Activated CD4-positive, alpha-beta memory T cell treated with anti-CD3 and anti-CD28 coated beads, Interleukin-2, amount 10 ng/mL, durations not matched to agents 7 days and 5 days (primary cell): ENCODE results near the gene ADAMTS2. TPM values are rescaled to one million over a fixed set of nuclear protein-coding genes. Genes with fewer than 3 reads are reported as not detected.

Experiments used
- CTCF ChIA-PET: fragments of 350-600 bp; sonication (Branson Sonifier 250); formaldehyde crosslinking; loops from one replicate; lab custom pipeline; 2021; ENCODE audit warnings: antibody characterized with exemption, inconsistent platforms; lab: Charles Lee
- POLR2A ChIA-PET: fragments of 350-600 bp; sonication (Branson Sonifier 250); formaldehyde crosslinking; loops from one replicate; lab custom pipeline; 2021; ENCODE audit warnings: antibody characterized with exemption; lab: Charles Lee
- DNase-seq: peaks from one replicate; pipeline ENCODE4 v3.0.0-alpha.2; 2020
- H3K27ac Mint-ChIP-seq: one replicate; pipeline ENCODE4 v1.8.0; 2021; ENCODE audit warnings: mild to moderate bottlenecking, mixed read lengths
- H3K27me3 Mint-ChIP-seq: one replicate; pipeline ENCODE4 v1.8.0; 2021; ENCODE audit warnings: mixed read lengths
- H3K36me3 Mint-ChIP-seq: one replicate; pipeline ENCODE4 v1.8.0; 2021; ENCODE audit warnings: low read depth, mixed read lengths
- H3K4me1 Mint-ChIP-seq: one replicate; pipeline ENCODE4 v1.8.0; 2021; ENCODE audit warnings: mixed read lengths
- H3K4me3 Mint-ChIP-seq: one replicate; pipeline ENCODE4 v1.8.0; 2021; ENCODE audit warnings: mild to moderate bottlenecking, mixed read lengths
- H3K9me3 Mint-ChIP-seq: one replicate; pipeline ENCODE4 v1.8.0; 2021; ENCODE audit warnings: mixed read lengths
- total RNA-seq, 2 experiments: library from RNA; stranded (reverse); gene quantifications; one replicate each; pipeline ENCODE4 v1.2.3, GENCODE V29; 2021

The ADAMTS2 gene
- total RNA-seq, 2 experiments from 2014 or later = not detected

GRCh38 chr5:179323026-179323870 is 22.0 kb downstream of the ADAMTS2 start:
- Mint-ChIP-seq H3K36me3 (no peaks in the 10 kb centered on the region), H3K4me1 (no peaks in the 10 kb centered on the region), H3K4me3 (no peak overlapping the region), H3K27me3 (no peaks in the 10 kb centered on the region), H3K27ac (no peak overlapping the region), H3K9me3 (no peaks in the 10 kb centered on the region)
- ChIA-PET POLR2A (no interaction called here), CTCF (no interaction called here)
- DNase-seq = no peak

GRCh38 chr5:179322071-179323025 is 22.9 kb downstream of the ADAMTS2 start:
- no peaks in the 10 kb centered on the region for H3K9me3 Mint-ChIP-seq
- no peaks in the 10 kb centered on the region for H3K4me1 Mint-ChIP-seq
- ChIA-PET POLR2A (no interaction called here), CTCF (no interaction called here)
- no peak for DNase-seq
- no peaks in the 10 kb centered on the region for H3K27me3 Mint-ChIP-seq
- no peak overlapping the region for H3K4me3 Mint-ChIP-seq
- no peak overlapping the region for H3K27ac Mint-ChIP-seq
- H3K36me3 Mint-ChIP-seq = no peaks in the 10 kb centered on the region

- ChIA-PET CTCF (no interaction called here), POLR2A (no interaction called here)
- H3K4me1 Mint-ChIP-seq = no peaks in the 10 kb centered on the region
- DNase-seq = no peak
- H3K9me3 Mint-ChIP-seq = no peaks in the 10 kb centered on the region
- H3K27me3 Mint-ChIP-seq = no peaks in the 10 kb centered on the region
- H3K36me3 Mint-ChIP-seq = no peaks in the 10 kb centered on the region
- H3K27ac Mint-ChIP-seq = no peak overlapping the region
- no peak overlapping the region for H3K4me3 Mint-ChIP-seq
These were observed 23.9 kb downstream of the ADAMTS2 start for GRCh38 chr5:179321206-179321987.

- ChIA-PET POLR2A (no interaction called here), CTCF (no interaction called here)
- Mint-ChIP-seq H3K4me3 (no peak overlapping the region), H3K36me3 (no peaks in the 10 kb centered on the region), H3K9me3 (no peaks in the 10 kb centered on the region), H3K27ac (no peak overlapping the region), H3K4me1 (no peaks in the 10 kb centered on the region), H3K27me3 (no peaks in the 10 kb centered on the region)
- no peak for DNase-seq
These were observed 25.4 kb downstream of the ADAMTS2 start for GRCh38 chr5:179319741-179320281.

- Mint-ChIP-seq H3K4me3 (no peak overlapping the region), H3K27me3 (no peaks in the 10 kb centered on the region), H3K9me3 (no peaks in the 10 kb centered on the region), H3K27ac (no peak overlapping the region), H3K36me3 (no peaks in the 10 kb centered on the region), H3K4me1 (no peaks in the 10 kb centered on the region)
- ChIA-PET CTCF (no interaction called here), POLR2A (no interaction called here)
- DNase-seq = no peak
These were observed 26.1 kb downstream of the ADAMTS2 start for GRCh38 chr5:179319123-179319522.

GRCh38 chr5:179318221-179318955 is 26.9 kb downstream of the ADAMTS2 start:
- H3K36me3 Mint-ChIP-seq = no peaks in the 10 kb centered on the region
- H3K27ac Mint-ChIP-seq = no peak overlapping the region
- H3K4me1 Mint-ChIP-seq = no peaks in the 10 kb centered on the region
- ChIA-PET POLR2A (no interaction called here), CTCF (no interaction called here)
- no peaks in the 10 kb centered on the region for H3K9me3 Mint-ChIP-seq
- H3K4me3 Mint-ChIP-seq = no peak overlapping the region
- no peak for DNase-seq
- no peaks in the 10 kb centered on the region for H3K27me3 Mint-ChIP-seq

- DNase-seq = no peak
- no peak overlapping the region for H3K4me3 Mint-ChIP-seq
- no peaks in the 10 kb centered on the region for H3K36me3 Mint-ChIP-seq
- H3K27me3 Mint-ChIP-seq = no peaks in the 10 kb centered on the region
- H3K27ac Mint-ChIP-seq = no peak overlapping the region
- H3K9me3 Mint-ChIP-seq = no peaks in the 10 kb centered on the region
- ChIA-PET CTCF (no interaction called here), POLR2A (no interaction called here)
- no peaks in the 10 kb centered on the region for H3K4me1 Mint-ChIP-seq
These were observed 27.6 kb downstream of the ADAMTS2 start for GRCh38 chr5:179317411-179318220.

GRCh38 chr5:179316982-179317381 is 28.3 kb downstream of the ADAMTS2 start:
- CTCF ChIA-PET = no interaction called here
- POLR2A ChIA-PET = no interaction called here
- Mint-ChIP-seq H3K27me3 (no peaks in the 10 kb centered on the region), H3K4me1 (no peaks in the 10 kb centered on the region), H3K4me3 (no peak overlapping the region), H3K36me3 (no peaks in the 10 kb centered on the region), H3K27ac (no peak overlapping the region), H3K9me3 (no peaks in the 10 kb centered on the region)
- no peak for DNase-seq

GRCh38 chr5:179316111-179316551 is 29.1 kb downstream of the ADAMTS2 start:
- ChIA-PET CTCF (no interaction called here), POLR2A (no interaction called here)
- Mint-ChIP-seq H3K27ac (no peak overlapping the region), H3K36me3 (no peaks in the 10 kb centered on the region), H3K4me1 (no peaks in the 10 kb centered on the region), H3K4me3 (no peak overlapping the region), H3K9me3 (no peaks in the 10 kb centered on the region), H3K27me3 (no peaks in the 10 kb centered on the region)
- DNase-seq = no peak

GRCh38 chr5:179315356-179315890 is 29.8 kb downstream of the ADAMTS2 start:
- Mint-ChIP-seq H3K4me1 (no peaks in the 10 kb centered on the region), H3K9me3 (no peaks in the 10 kb centered on the region), H3K27me3 (no peaks in the 10 kb centered on the region), H3K36me3 (no peaks in the 10 kb centered on the region), H3K4me3 (no peak overlapping the region), H3K27ac (no peak overlapping the region)
- POLR2A ChIA-PET = no interaction called here
- DNase-seq = no peak
- CTCF ChIA-PET = no interaction called here

- Mint-ChIP-seq H3K27ac (no peak overlapping the region), H3K27me3 (no peaks in the 10 kb centered on the region), H3K4me3 (no peak overlapping the region), H3K4me1 (no peaks in the 10 kb centered on the region), H3K9me3 (no peaks in the 10 kb centered on the region), H3K36me3 (no peaks in the 10 kb centered on the region)
- no peak for DNase-seq
- POLR2A ChIA-PET = no interaction called here
- CTCF ChIA-PET = no interaction called here
These were observed 30.5 kb downstream of the ADAMTS2 start for GRCh38 chr5:179314606-179315355.
